Measurements from ENCODE around the gene LYRM2. TPM values are rescaled to one million over a fixed set of nuclear protein-coding genes. Genes with fewer than 3 reads are reported as not detected.
"Not testable (repeated sequence)": the region's sequence is repeated elsewhere in the genome, so short reads cannot be mapped to it uniquely, and the experiment has no call there.

LYRM2 gene
- total RNA-seq, 1 experiment from 2014 or later = 39.4 TPM

GRCh38 chr6:89643406-89643805 lies 4.9 kb upstream of the LYRM2 start:
- ATAC-seq (no peak), DNase-seq (ENCODE audit: low read depth, low spot score) (no peak)
- no peak overlapping the region for H3K27ac ChIP-seq (ENCODE audit: low read length)
- in situ Hi-C loops (cut with HindIII; ENCODE audit: low pct_unique_long_range_greater_than_20kb, low sequenced_read_pairs) = no loop called here
- H3K9me3 ChIP-seq (ENCODE audit: control insufficient read depth, insufficient read depth, low read depth, low read length) = no peaks in the 10 kb centered on the region
- ChIA-PET POLR2A (no interaction called here), CTCF (no interaction called here)
- H3K36me3 ChIP-seq (ENCODE audit: control insufficient read depth, insufficient read depth, low read length) = peaks cover 18% of the 10 kb centered on the region
- intact Hi-C loops (cut with micrococcal nuclease; ENCODE audit: unreplicated experiment) = no loop called here
- H3K4me1 ChIP-seq (ENCODE audit: control insufficient read depth, insufficient read depth, low read length) = no peaks in the 10 kb centered on the region
- TF ChIP-seq POLR2AphosphoS5 (IDR thresholded peaks at IDR 0.05; ENCODE audit: low read depth, low read length) (no peak), SIN3A (IDR thresholded peaks at IDR 0.05; ENCODE audit: borderline replicate concordance, insufficient read depth, low read depth, low read length) (no peak), CTCF (IDR thresholded peaks at IDR 0.05) (no peak), TCF7L2 (IDR thresholded peaks at IDR 0.05; ENCODE audit: low read depth, low read length) (no peak), REST (IDR thresholded peaks at IDR 0.05; ENCODE audit: insufficient read depth in 1 of 2, low read depth in 2 of 2, low read length in 1 of 2) (no peak)
- BruUV-seq (replicated peaks) = no TSS peak
- H3K27me3 ChIP-seq (ENCODE audit: control insufficient read depth, insufficient read depth, low read length) = no peaks in the 10 kb centered on the region
- no peak overlapping the region for H3K4me3 ChIP-seq (ENCODE audit: low read depth in 2 of 2, low read length in 2 of 2)

DNA sequence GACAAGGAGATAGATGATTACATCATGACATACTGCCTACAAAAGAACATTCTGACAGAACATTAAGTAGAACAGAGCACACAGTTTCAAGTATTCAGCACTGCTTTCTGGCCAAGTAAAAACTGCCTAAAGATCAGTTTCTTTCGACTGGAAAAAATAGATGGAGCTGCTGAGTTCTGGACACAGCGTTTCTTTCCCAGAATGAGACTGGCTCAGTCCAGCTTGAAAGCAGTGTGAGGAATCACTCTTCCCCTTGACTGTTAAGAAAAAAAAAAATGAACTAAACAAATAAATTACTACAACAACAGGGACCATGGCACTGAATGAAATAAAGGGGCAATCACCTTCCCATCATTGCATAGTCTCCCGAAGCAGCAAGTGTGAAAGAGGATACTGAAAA lies 4.4 kb upstream of the LYRM2 start:
- Histone ChIP-seq H3K27ac (ENCODE audit: low read length) (no peak overlapping the region), H3K9me3 (ENCODE audit: control insufficient read depth, insufficient read depth, low read depth, low read length) (no peaks in the 10 kb centered on the region), H3K36me3 (ENCODE audit: control insufficient read depth, insufficient read depth, low read length) (peaks cover 15% of the 10 kb centered on the region), H3K4me3 (ENCODE audit: low read depth in 2 of 2, low read length in 2 of 2) (no peak overlapping the region), H3K4me1 (ENCODE audit: control insufficient read depth, insufficient read depth, low read length) (no peaks in the 10 kb centered on the region), H3K27me3 (ENCODE audit: control insufficient read depth, insufficient read depth, low read length) (no peaks in the 10 kb centered on the region)
- BruUV-seq (replicated peaks) = TSS peak; percentile 60
- intact Hi-C loops (cut with micrococcal nuclease; ENCODE audit: unreplicated experiment) = no loop called here
- POLR2A ChIA-PET = no interaction called here
- CTCF ChIA-PET = no interaction called here
- TF ChIP-seq CTCF (IDR thresholded peaks at IDR 0.05) (no peak), SIN3A (IDR thresholded peaks at IDR 0.05; ENCODE audit: borderline replicate concordance, insufficient read depth, low read depth, low read length) (no peak), REST (IDR thresholded peaks at IDR 0.05; ENCODE audit: insufficient read depth in 1 of 2, low read depth in 2 of 2, low read length in 1 of 2) (no peak), TCF7L2 (IDR thresholded peaks at IDR 0.05; ENCODE audit: low read depth, low read length) (no peak), POLR2AphosphoS5 (IDR thresholded peaks at IDR 0.05; ENCODE audit: low read depth, low read length) (no peak)
- ATAC-seq (no peak), DNase-seq (ENCODE audit: low read depth, low spot score) (no peak)
- in situ Hi-C loops (cut with HindIII; ENCODE audit: low pct_unique_long_range_greater_than_20kb, low sequenced_read_pairs) = no loop called here

DNA sequence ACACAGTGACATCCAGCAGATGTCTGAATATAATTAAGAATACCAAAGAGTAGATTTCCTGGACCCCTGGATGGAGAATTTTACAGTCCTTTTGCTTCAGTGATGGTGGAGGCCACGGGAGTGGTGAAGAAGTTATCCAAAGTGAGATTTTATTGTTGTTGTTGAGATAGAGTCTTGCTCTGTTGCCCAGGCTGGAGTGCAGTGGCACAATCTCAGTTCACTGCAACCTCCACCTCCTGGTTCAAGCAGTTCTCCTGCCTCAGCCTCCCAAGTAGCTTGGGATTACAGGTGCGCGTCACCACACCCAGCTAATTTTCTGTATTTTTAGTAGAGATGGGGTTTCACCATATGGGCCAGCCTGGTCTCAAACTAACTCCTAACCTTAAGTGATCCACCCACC lies 3.0 kb upstream of the LYRM2 start:
- POLR2A ChIA-PET = interaction anchor here (0.5 kb wide), 1 partner anchor 289 kb away, joined by 10 read pairs; no protein-coding TSS in a partner anchor
- H3K27ac ChIP-seq (ENCODE audit: low read length); H3K9me3 ChIP-seq (ENCODE audit: control insufficient read depth, insufficient read depth, low read depth, low read length); DNase-seq (ENCODE audit: low read depth, low spot score); BruUV-seq (replicated peaks); in situ Hi-C loops (cut with HindIII; ENCODE audit: low pct_unique_long_range_greater_than_20kb, low sequenced_read_pairs); CTCF ChIA-PET; H3K4me3 ChIP-seq (ENCODE audit: low read depth in 2 of 2, low read length in 2 of 2); intact Hi-C loops (cut with micrococcal nuclease; ENCODE audit: unreplicated experiment); ATAC-seq; H3K27me3 ChIP-seq (ENCODE audit: control insufficient read depth, insufficient read depth, low read length); H3K4me1 ChIP-seq (ENCODE audit: control insufficient read depth, insufficient read depth, low read length): not testable (repeated sequence)
- peaks cover 10% of the 10 kb centered on the region for H3K36me3 ChIP-seq (ENCODE audit: control insufficient read depth, insufficient read depth, low read length)

All from Panc1 (cell line).